Mammary epithelial cell (primary cell): ENCODE data around the gene TST.

Experiments used
- CTCF ChIP-seq, 2 donors: IDR thresholded peaks in 1 of 2; conservative IDR thresholded peaks in 1 of 2; 2 replicates each; pipeline ENCODE4 v1.5.1; 2011 to 2012; ENCODE audit warnings: inconsistent platforms in 2 of 2, low read length in 2 of 2, mild to moderate bottlenecking in 2 of 2, control low read depth in 1 of 2, low read depth in 1 of 2; ENCODE audit not compliant: insufficient read depth in 1 of 2; ENCODE audit errors: extremely low read depth in 1 of 2
- EZH2 ChIP-seq: IDR thresholded peaks from 2 replicates; pipeline ENCODE4 v1.6.1; 2012; ENCODE audit warnings: low read length, inconsistent platforms, borderline replicate concordance

DNA sequence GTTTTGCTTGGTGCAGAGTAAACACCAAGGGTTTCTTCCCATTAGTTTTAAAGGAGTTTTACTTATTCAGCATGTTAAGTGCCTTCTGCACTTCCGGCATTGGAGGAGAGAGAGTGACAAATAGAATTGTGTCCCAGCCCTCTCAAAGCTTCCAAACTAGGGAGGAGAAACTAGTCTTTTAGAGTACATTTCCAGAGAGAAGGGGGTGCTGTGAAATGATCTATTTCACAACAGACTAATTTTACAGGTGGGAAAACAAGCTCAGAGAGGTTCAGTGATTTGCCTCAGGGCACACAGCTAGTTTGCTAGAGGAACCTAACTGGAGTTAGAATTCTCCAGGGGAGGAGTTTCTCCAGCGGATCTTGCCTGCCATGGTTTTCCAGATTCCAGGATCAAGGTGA is 12.9 kb upstream of the TST start:
- TF ChIP-seq CTCF (conservative IDR thresholded peaks at IDR 0.05 in 1 of 2, IDR thresholded peaks at IDR 0.05 in 1 of 2; ENCODE audit: extremely low read depth in 1 of 2, insufficient read depth in 1 of 2, low read depth in 1 of 2, low read length in 2 of 2) (no peak), EZH2 (no peak)
